ENCODE results near the gene LRRC4C.

The LRRC4C gene

GRCh38 chr11:41245184-41245583 is 214.3 kb downstream of the LRRC4C start:
- TF ChIP-seq CTCF (IDR thresholded peaks at IDR 0.05), result no peak
- TF ChIP-seq ZFX (IDR thresholded peaks at IDR 0.05; ENCODE audit: borderline replicate concordance), result no peak
- H3K27ac ChIP-seq, result no peak overlapping the region

- TF ChIP-seq CTCF (IDR thresholded peaks at IDR 0.05) (no peak), ZFX (IDR thresholded peaks at IDR 0.05; ENCODE audit: borderline replicate concordance) (no peak)
- H3K27ac ChIP-seq, result peak overlapping the region; percentile 23
These were observed 222.1 kb downstream of the LRRC4C start for GRCh38 chr11:41237382-41237781.

GRCh38 chr11:41235668-41236067 is 223.8 kb downstream of the LRRC4C start:
- TF ChIP-seq CTCF (IDR thresholded peaks at IDR 0.05) (no peak), ZFX (IDR thresholded peaks at IDR 0.05; ENCODE audit: borderline replicate concordance) (no peak)
- no peak overlapping the region for H3K27ac ChIP-seq

GRCh38 chr11:41225856-41226633 is 233.4 kb downstream of the LRRC4C start:
- TF ChIP-seq CTCF (IDR thresholded peaks at IDR 0.05), result no peak
- no peak for TF ChIP-seq ZFX (IDR thresholded peaks at IDR 0.05; ENCODE audit: borderline replicate concordance)
- no peak overlapping the region for H3K27ac ChIP-seq

- H3K27ac ChIP-seq, result no peak overlapping the region
- no peak for TF ChIP-seq CTCF (IDR thresholded peaks at IDR 0.05)
- no peak for TF ChIP-seq ZFX (IDR thresholded peaks at IDR 0.05; ENCODE audit: borderline replicate concordance)
These were observed 237.2 kb downstream of the LRRC4C start for GRCh38 chr11:41222236-41222635.

- no peak overlapping the region for H3K27ac ChIP-seq
- TF ChIP-seq CTCF (IDR thresholded peaks at IDR 0.05) (no peak), ZFX (IDR thresholded peaks at IDR 0.05; ENCODE audit: borderline replicate concordance) (no peak)
These were observed 253.1 kb downstream of the LRRC4C start for GRCh38 chr11:41206388-41206787.

GRCh38 chr11:41201156-41201555 is 258.3 kb downstream of the LRRC4C start:
- peak; percentile 77 for TF ChIP-seq CTCF (IDR thresholded peaks at IDR 0.05)
- no peak for TF ChIP-seq ZFX (IDR thresholded peaks at IDR 0.05; ENCODE audit: borderline replicate concordance)
- no peak overlapping the region for H3K27ac ChIP-seq

Data from 22Rv1 (cell line).